ENCODE results near the gene KIDINS220.

KIDINS220 gene

DNA sequence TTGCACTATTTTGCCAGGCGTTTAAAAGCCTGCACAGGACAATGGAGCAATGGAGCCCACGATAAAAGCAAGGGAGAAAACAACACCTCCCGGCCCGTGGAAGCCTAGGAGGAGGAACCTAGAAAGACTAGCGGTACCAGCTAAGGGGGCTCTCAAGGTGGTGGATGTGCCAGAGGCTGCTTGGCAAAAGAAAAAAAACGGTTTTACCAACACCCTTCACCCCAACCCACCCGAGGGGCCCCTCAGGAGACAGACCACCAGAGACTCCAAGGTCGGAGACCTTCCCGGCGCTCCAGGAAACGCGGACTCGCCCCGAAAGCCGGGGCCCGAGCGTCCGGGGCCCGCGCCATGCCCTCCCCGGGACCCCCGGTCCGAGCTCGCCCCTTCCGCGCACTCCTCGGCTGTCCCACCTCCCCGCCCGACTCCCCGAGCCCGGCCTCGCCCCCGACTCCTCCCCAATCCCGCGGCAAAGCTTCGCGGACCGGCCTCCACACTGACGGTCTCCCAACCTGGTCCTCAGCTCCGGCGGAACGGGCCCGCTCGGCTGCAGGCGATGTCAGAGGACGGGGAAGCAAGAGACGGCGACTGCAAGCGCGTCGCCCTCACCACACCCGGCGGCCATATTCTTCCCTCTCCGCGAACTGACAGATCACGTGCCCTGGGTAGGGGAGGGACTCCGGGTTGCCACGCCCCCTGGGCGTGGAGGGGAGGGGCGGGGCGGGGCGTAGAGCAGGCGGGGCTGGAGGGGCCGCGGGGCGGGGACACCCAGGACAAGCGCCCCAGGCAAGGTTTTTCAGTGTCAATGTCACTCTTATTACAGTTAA, at the start of gene KIDINS220:
Gene KIDINS220, minus strand, starts transcription at position 643 of the 824 bp plus-strand sequence. CDS start 10,520 bp downstream, outside the sequence.
- DNase-seq, result peak; percentile 95

DNA sequence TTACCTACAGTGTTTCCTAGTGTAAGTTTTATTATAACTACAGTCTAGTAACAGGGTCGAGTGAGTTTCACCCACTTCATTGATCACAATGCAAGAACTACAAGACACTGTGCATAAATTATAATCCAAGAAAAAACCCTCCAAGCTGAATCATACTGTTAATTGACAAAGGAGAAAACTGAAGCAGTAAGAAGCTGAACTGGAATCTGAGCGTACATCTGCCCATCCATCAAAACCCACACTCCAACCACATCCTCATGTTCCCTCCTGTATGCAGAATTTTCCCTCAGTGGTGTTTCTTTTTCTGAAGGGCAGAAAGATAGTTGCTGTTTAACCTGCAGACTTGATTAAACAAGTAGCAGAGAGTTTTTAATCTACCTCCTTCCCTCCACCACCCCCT, 49.5 kb upstream of the KIDINS220 start:
- DNase-seq, result no peak

DNA sequence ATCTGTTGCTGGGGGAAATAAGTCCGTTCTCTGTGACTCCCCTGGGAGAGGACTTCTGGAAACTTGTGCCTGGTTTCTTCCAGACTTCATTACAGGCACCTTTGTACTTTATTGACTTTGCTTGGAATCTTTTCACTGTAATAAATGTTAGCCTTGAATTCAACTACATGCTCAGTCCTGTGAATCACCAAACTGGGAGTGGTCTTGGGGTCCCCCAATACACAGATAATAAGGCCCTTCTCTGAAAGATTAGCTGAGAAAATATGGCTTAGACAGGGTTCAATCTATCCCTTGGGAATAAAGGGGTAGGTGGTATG, 48.7 kb upstream of the KIDINS220 start:
- DNase-seq, result no peak

DNA sequence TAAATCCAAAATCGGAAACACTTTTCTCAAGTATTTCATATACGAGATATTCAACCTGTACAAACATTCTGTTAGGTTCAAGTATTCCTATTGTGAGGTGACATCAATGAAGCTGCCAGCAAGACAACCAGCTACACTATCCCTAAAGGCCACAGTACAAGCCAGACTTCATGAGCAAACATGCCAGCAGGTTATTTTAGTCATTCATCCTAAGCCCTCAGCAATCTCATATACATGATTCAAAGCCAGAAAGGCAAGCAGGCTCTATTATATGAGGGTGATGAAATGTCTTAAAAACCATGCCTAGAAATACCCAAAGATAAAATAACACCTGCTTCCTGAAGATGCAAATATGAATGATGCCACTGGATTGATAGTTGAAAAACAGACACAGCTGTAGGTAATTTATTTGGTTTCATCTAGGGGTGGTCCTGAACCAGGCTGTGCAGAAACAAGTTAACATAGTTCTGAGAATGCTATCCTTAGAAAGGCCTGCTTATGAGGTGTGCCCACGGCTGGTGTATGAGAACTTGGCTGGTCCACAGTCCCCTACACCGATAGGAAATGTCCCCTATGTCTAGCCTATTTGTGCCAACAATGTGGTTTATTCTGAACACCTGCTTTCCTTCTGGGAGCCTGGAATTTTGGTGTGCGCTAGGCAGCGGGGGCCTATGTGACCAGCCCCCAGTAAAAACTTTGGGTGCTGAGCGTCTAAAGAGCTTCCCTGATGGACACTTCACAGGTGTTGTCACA, 48.2 kb upstream of the KIDINS220 start:
- DNase-seq, result no peak

DNA sequence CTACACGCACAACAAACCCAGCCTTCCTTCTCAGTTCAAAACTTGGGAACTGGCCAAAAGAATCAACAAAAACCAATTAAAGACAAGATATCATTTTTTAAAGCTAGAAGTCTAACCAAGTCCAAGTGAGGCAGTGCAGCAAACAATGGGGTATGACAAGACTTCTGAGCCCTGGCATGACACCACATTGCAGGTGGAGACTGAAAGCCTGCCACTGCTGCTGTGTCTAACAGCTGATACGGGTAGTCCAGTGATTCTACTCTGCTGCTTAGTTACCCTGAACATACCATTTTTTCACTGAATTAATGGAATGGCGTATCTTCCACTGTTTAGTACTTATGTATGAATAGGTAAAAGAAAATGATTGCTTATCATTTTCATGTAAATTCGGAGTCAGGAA, 47.4 kb upstream of the KIDINS220 start:
- DNase-seq, result no peak

DNA sequence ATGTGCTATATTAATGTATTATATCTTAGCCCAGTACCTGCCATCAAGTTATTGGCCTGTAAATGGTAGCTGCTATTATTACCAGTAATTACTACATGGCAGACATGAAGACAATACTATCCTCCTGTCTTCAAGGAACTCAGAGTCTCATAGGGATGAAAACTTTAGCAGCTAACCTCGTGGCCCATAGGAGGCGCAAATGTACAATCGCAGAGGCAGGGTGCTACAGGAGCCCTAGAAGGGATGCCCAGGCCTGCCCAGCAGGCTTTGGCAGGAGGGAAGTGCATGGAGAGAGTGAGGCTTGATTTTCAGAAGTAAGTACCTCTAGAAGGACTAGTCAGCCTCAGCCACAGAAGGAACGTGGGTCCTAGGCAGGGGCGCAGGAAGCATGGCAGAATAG, 44.7 kb upstream of the KIDINS220 start:
- peak; percentile 21 for DNase-seq

DNA sequence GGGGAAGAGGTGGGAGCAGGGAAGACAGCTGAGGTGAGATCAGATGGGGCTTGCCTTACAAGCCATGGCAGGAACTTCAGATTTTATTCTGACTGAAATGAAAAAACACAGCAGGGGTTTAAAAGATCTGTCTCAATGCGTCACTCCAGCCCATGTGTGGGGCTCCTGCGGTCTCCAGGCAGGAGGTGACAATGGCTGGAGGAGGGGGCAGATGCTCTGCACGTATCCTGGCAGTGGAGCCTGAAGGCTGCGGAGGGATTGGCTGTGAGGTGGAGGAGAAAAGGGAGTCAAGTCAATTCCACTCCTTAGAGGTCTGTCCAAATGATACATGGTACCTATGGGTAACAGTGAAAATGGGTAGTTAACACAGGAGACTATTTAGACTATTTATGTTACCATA, 40.5 kb upstream of the KIDINS220 start:
- no peak for DNase-seq

DNA sequence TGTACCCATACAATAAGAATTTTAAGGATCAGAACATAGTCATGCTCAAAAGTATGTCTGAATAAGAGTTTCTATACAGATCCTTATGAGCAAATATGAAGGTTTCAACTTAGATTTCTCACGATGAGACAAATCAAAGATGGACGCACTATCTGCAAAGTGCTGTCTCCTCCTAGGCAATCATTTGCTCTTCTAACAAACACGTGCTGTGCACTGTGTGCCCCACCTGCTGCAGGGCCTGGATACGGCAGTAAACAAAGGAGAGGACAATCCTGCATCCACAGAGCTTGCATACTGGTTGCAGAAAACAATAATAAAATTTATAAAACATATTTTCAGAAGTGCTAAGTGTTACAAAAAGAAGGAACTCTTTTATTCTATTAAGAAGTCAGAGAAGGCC, 39.9 kb upstream of the KIDINS220 start:
- DNase-seq, result no peak

DNA sequence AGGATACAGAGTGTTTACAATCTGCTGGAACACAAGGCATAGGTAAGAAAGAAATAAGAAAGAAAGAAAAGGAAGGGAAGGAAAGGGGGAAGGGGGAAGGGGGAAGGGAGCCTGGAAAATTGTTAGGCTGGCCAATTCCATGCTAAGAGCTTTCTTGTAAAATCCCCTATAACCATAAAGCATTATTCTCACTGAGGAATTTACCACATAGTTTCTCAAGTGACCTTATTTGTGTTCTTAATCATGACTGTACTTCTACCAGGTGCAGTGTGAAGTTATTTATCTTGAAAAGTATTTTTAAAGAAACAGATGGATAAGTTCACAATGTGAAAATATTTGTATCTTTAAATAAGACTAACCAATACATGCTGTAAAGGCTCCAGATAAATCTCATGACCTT, 39.2 kb upstream of the KIDINS220 start:
- no peak for DNase-seq

DNA sequence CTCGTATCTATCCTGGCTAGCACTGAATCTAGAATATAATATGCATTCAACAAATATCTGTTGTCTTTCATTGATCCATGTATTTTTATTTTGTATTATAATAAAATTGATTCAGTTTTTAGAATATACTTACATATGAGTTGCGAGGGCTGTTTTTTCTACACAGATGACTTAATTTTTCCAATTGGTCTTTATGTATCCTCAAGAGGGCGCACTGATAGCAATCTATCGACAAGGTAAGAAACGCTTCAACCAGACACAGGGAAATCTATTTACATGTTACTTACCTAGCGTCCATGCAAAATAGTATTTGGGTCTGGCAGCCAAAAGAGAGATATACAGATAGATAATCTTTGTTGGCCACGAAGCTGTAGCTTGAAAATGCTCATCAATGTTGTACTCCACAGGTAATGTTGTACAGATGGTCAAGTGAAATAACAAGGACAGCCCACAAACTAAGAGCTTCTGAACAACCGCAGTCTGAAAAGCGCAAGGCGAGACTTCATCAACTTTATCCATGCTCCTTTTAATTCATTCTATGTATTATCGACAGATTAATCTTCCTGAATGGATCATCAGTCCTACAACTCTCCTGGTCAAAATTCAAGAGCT, 35.5 kb upstream of the KIDINS220 start:
- DNase-seq, result peak; percentile 67

DNA sequence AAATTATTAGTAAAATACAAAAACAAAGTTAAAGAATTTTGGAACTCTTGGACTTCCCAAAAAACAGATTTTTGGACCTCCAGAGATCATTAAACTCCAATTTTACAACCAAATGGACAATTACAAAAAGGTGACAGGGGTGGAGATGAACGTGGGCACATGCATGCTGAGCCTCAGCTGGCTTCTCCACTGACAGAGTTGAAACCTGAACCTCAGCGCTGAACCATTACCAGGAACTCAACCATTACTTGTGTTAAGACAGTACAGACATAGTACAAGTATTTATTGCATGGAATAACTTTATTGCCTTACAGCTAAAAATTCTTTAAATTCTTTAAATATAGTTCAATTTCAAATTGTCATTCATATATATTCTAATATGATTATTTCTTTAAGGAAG, 33.0 kb upstream of the KIDINS220 start:
- DNase-seq, result no peak

DNA sequence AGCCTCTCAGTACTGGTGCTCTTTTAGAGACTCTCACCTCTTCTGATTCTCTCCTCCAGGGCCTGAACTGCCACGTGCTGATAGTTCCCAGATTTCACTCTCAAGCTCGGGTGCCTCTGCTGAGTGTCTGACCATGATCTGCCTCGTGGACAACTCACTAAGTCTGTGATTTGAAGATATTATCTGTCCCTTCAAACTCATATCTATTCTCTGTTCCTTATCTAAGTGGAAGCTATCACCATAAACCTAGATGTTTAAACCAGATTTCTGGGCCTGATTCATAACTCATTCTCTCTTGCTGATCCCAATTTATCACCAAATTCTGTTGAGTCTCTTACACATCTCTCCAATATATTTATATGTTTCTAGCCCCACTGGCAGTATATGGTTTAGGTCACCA, 29.9 kb upstream of the KIDINS220 start:
- no peak for DNase-seq

DNA sequence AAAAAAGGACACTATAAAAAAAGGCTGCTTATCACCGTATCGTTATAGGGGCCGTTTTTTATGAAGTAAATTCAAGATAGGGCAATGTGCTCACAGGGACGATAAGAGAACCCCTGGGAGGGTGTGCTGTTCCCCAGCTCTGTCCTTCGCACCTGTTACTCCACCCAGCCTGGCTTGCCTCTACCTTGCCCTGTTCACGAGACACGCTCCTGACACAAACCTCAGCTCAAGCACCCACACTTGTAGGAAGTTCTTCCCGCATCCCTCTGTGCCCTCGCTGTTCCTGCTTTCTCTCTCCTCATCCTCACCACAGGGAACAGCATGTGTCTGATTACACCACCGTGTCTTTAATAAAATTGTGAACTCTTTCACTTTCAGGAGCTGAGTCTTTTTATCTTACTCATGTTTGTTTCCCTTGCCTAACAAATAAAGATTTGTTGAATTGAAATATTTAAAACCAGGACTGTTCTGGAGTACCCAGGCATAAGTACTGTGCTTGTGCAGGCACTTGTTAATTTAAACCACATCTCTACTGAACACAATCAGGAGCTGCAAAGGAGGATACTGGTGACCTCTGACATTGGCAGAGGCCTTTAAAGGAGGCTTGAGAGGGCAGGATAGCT, 26.0 kb upstream of the KIDINS220 start:
- DNase-seq, result no peak

DNA sequence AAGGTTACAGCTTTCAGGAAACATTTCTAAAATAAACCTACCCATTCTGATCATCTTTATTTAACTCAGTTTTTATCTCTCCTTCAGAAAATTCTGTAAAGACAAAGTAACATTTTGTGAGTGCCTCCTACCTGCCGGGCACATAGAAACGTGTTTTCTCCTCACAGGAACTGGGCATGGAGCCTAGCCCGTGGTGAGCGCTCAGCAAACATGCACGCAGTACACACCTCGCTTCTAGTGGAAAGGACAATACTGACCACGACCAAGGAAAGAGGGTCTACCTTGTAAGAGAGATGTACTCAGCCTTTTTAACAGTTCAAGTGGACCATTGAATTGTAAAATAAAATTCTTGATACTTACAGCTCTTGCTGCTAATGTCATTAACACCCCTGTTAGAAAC, 24.8 kb upstream of the KIDINS220 start:
- DNase-seq, result no peak

DNA sequence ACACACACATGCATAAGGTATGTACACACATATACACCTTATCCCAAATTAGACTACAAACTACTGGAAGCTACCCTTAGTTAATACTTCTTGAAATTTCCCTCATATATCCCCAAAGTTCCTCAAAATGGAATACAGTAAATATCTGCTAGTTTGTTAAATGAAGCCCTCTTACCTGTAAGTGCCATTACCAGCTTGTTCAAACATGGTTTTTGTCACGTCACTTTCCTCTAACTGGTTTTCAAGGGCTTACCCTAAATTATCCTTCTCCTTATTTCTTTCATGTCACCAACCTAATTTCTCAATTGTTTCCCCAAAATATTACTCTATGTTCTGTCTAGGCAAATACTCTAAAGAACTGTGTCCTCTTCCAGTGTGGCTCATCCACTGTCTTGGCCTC, 24.4 kb upstream of the KIDINS220 start:
- no peak for DNase-seq

DNA sequence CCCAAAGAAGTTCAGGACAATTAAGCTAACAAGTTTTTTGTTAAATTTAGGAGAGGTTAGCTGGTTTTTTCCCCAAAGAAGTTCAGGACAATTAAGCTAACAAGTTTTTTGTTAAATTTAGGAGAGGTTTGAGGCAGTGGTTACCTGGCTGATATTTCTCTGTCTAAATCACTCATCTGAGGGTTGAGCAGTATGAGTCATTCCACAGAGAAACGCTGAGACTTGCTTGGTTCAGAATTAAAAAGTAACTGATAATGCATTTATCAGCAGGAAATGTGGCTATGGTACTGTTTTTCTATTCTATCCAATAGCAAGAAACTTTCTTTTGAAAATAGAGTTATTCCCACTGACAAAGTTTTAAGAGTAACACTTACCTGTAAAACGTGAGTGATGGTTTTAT, 22.8 kb upstream of the KIDINS220 start:
- DNase-seq, result no peak

DNA sequence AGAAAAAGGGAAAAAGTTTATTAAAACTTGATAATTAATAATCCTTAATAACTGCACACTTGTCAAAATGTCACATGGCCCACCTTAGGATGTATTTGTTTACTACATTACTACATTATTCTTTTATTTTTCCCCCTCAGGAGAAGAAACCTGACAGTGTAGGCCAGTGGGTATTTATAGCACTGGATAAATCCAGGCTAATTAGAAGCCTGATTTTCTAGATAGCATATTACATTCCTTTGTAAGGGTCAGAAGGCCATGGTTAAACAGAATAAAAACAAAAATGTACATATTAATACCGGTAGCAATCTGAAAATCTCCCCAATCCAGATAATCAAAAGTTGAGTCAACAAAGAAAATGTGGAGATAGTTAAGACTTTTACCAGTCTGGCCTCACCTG, 21.5 kb upstream of the KIDINS220 start:
- DNase-seq, result no peak

DNA sequence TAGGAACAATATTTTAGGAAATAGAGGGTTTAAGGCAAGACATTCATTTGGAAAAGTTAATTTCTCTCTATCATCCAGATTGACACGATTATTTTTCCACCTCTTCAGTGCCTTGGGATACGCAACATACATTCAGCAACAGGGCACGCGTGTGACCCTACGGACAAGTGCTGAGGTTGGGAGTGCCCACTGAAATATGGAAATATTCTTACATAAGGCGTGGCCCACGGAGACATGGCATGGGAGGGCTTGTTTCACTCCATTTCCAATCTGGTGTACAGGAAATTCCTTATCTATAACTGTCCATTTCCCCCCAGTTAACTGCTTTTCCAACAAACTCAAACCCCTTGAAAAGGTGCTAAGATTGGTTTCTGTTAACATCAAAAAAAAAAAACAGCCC, 20.9 kb upstream of the KIDINS220 start:
- no peak for DNase-seq

DNA sequence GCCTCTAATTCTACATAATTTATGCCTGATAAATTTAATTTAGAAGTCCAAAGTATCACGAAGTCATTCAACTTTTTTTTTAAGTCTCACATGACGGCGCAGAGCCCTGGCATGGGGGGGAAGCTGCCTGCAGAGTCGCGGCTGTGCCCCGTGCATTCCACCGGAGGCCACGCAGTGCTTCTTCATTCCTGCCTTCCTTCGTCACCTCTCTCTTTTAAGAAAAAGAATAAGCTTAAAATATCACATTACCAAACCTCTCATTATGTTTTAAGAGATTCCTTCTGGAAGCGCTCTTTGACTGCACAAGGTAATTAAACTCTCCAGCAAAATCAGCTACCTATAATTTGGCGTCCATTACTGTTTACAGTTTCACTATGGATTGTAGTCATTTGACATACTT, 20.3 kb upstream of the KIDINS220 start:
- DNase-seq, result no peak

DNA sequence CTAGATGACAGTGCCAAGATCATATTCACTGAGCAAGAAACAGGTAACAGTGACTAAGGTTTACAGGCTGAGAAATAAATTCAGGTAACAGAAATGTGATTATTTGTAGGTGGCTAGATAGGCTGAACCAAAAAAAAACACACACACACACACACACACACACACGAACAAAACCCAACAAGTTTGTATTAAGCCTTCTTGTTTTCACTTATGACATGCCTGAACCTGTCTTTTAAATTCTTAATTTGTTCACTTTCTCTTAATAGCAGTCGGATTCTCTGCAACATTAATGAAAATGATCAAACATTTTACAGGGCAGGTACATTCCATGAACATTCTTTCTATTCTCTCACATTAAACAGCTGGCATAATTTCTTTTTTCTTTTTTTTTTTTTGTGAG, 18.8 kb upstream of the KIDINS220 start:
- no peak for DNase-seq

DNA sequence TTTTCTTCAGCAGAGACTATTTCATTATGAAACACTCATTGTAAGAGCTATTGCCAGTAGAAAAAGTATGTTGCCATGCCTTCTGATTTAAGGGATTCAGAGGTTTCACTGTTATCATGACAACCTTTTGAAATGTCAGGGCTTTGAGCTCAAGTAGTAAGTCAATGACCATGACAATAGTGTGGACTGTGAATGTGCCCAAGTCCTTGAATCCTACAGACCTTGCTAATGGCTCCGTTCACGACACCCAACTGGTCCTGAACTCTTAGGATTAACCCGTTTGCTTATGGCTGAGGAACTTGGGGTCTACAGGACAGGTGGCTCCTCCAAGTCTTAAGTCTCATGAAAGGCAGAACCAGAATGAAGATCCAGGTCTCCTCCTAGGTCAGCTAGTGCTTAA, 17.6 kb upstream of the KIDINS220 start:
- DNase-seq, result no peak

DNA sequence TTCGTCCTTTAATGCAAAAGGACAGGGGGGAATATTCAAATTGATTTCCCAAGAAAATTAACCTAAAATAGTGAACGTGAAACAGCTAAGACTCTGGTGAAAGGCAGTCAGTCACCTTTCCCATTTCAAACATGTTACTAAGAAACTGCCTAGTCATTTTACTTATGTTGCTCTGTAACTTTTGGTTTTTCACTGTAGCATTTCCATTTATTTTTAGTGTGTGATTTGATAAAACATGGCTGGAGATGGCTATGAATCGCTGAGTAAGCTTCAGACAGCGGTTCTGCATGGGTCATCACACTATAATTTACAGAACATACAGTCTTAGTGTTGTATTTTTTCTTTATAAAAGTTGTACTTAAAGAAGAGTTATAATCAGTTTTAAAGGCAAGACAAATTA, 16.0 kb upstream of the KIDINS220 start:
- no peak for DNase-seq

DNA sequence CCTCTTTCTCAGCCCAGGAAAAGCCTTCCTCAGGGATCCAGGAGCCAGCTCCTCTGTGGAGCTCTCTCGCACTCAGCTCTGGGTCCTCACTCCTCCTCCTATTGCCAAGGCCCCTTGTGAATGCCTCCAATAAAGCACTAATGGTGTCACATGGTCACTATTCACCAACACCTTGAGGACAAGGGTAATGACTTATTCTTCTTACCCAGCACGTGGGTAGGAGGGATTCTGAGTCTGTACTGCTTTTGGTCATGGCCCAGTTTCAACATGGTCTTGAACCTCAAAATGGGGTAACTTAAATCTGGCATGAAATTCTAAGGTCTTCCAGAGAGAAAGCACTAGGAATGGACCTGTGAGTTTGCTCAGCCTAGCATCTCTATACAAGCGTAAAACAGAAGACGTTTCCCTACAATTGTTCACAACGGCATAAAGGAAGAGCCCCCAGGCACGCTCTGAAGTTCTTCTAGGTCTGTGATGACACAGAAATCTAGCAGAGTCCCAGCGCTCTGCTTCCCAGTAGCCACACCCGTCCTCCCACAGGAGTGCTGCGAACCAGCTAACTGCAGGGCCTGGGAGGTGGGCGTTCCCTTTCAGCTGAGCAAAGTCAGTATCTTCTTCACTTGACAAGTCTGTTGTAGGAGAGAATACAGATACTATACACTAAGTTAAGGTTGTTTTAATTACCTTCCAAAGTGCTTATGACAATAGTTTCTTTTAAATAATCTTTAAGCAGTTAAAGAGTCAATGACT, 14.6 kb upstream of the KIDINS220 start:
- no peak for DNase-seq
